Tibial nerve (tissue), 4 donors: ENCODE data around the gene DGKH. TPM values are rescaled to one million over a fixed set of nuclear protein-coding genes. Genes with fewer than 3 reads are reported as not detected.
A peak's percentile ranks its signal among the peaks of the same experiment; 100 is the strongest.

Experiments
- DNase-seq, 2 donors: peaks; one replicate each; pipeline ENCODE4 v3.0.0-alpha.2; 2019; ENCODE audit warnings: low spot score in 2 of 2
- H3K27ac ChIP-seq, 4 donors: fragments of 200-600 bp; sonication (generic) in 3 of 4; one replicate each; pipeline ENCODE4 v1.5.1; 2017 to 2019; ENCODE audit warnings: mild to moderate bottlenecking in 1 of 4
- H3K27me3 ChIP-seq, 2 donors: fragments of 200-600 bp; sonication (generic) in 1 of 2; one replicate each; pipeline versions ENCODE4 v1.5.1 to v1.6.0; 2017 to 2019
- H3K36me3 ChIP-seq, 3 donors: fragments of 200-600 bp; sonication (generic); one replicate each; pipeline ENCODE4 v1.5.1; 2018 to 2019
- H3K4me1 ChIP-seq, 4 donors: fragments of 200-600 bp; sonication (generic) in 3 of 4; one replicate each; pipeline ENCODE4 v1.5.1; 2017 to 2019
- H3K4me3 ChIP-seq, 4 donors: fragments of 200-600 bp; sonication (generic) in 3 of 4; one replicate each; pipeline ENCODE4 v1.5.1; 2017 to 2019; ENCODE audit warnings: mild to moderate bottlenecking in 1 of 4, moderate library complexity in 1 of 4
- H3K9me3 ChIP-seq, 4 donors: fragments of 200-600 bp; sonication (generic) in 3 of 4; one replicate each; pipeline ENCODE4 v1.5.1; 2017 to 2019
- EP300 ChIP-seq, 2 donors: sonication (generic); formaldehyde crosslinking; IDR thresholded peaks; one replicate each; pipeline ENCODE4 v1.6.1; 2017; ENCODE audit warnings: antibody characterized with exemption in 2 of 2, mild to moderate bottlenecking in 1 of 2
- POLR2A ChIP-seq, 2 donors: fragments of 450-650 bp; IDR thresholded peaks; one replicate each; pipeline ENCODE4 v1.6.1; 2017; ENCODE audit warnings: antibody characterized with exemption in 2 of 2, mild to moderate bottlenecking in 2 of 2, moderate library complexity in 2 of 2
- WGBS, 2 donors: methylation state at CpG; one replicate each; pipeline ENCODE4 v1.1.5; 2018; 5-methylcytosine and 5-hydroxymethylcytosine counted together
- total RNA-seq, 4 donors: library from RNA; depleted of rRNA; stranded (reverse); fragments of >200 nt; gene quantifications; one replicate each; pipeline ENCODE4 v1.1.0, GENCODE V29; 2016
- TF ChIP-seq, protein P1 (sequence below), 5 experiments: fragments of 200-600 bp in 3 of 5; fragments of 450-650 bp in 2 of 5; sonication (generic) in 3 of 5; IDR thresholded peaks; one replicate each; pipeline ENCODE4 v1.5.1; 2016 to 2019; ENCODE audit warnings: antibody characterized with exemption in 5 of 5, mild to moderate bottlenecking in 3 of 5, moderate library complexity in 2 of 5

DGKH gene
- total RNA-seq, 4 donors from 2014 or later = 9.6 to 14.5 (median 12.3) TPM

DNA sequence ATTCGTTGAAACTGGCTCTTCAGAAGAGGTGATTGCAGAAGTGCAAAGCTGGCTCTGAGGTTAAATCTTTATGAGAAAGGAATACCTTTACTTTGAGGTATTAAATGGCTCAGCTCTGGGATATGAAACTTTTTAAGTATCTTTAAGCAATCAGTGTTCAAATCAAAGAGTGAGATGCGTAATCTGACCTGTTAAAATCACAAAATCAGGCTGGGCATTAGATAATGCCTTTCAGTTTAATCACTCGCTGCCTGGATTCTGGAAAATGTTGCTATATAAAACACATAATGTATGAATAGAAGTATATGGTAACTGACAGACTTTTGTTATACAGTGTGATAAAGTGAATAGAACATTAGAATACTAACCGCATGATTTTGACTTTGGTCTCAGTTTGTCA, 2.0 kb upstream of the DGKH start:
- no peak for DNase-seq
- Histone ChIP-seq H3K27ac (no peak overlapping the region), H3K4me3 (no peak overlapping the region), H3K36me3 (no peaks in the 10 kb centered on the region), H3K9me3 (no peaks in the 10 kb centered on the region), H3K27me3 (no peaks in the 10 kb centered on the region), H3K4me1 (peaks cover 0 to 26% (median 6%) of the 10 kb centered on the region in 4 donors)
- WGBS, 2 donors = 95 to 96% methylated on average over 4 of the region's 4 CpGs
- no peak for TF ChIP-seq EP300 (IDR thresholded peaks at IDR 0.05)
- no peak for TF ChIP-seq POLR2A (IDR thresholded peaks at IDR 0.05)
- TF ChIP-seq, protein P1, sequence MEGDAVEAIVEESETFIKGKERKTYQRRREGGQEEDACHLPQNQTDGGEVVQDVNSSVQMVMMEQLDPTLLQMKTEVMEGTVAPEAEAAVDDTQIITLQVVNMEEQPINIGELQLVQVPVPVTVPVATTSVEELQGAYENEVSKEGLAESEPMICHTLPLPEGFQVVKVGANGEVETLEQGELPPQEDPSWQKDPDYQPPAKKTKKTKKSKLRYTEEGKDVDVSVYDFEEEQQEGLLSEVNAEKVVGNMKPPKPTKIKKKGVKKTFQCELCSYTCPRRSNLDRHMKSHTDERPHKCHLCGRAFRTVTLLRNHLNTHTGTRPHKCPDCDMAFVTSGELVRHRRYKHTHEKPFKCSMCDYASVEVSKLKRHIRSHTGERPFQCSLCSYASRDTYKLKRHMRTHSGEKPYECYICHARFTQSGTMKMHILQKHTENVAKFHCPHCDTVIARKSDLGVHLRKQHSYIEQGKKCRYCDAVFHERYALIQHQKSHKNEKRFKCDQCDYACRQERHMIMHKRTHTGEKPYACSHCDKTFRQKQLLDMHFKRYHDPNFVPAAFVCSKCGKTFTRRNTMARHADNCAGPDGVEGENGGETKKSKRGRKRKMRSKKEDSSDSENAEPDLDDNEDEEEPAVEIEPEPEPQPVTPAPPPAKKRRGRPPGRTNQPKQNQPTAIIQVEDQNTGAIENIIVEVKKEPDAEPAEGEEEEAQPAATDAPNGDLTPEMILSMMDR (IDR thresholded peaks at IDR 0.05) = no peak

- DNase-seq = peak in 1 of 2 donors; percentile 21
- Histone ChIP-seq H3K36me3 (no peaks in the 10 kb centered on the region), H3K4me1 (peaks cover 0 to 25% (median 3%) of the 10 kb centered on the region in 4 donors), H3K4me3 (peak overlapping the region; percentile 69 to 100 (median 88)), H3K27ac (peak overlapping the region; percentile 83 to 95 (median 88)), H3K27me3 (no peaks in the 10 kb centered on the region), H3K9me3 (no peaks in the 10 kb centered on the region)
- TF ChIP-seq EP300 (IDR thresholded peaks at IDR 0.05) = no peak
- WGBS, 2 donors = 1 to 3% methylated on average over 32 to 47 of the region's 50 CpGs
Measured at GRCh38 chr13:42047561-42048341, 697 bp upstream of the DGKH start.

GRCh38 chr13:42048684-42049453, 421 bp downstream of the DGKH start:
- H3K4me1 ChIP-seq = peaks cover 0 to 25% (median 3%) of the 10 kb centered on the region in 4 donors
- no peaks in the 10 kb centered on the region for H3K36me3 ChIP-seq
- H3K9me3 ChIP-seq = no peaks in the 10 kb centered on the region
- no peaks in the 10 kb centered on the region for H3K27me3 ChIP-seq
- H3K27ac ChIP-seq = peak overlapping the region; percentile 83 to 95 (median 88)
- TF ChIP-seq POLR2A (IDR thresholded peaks at IDR 0.05) = peak in 1 of 2 donors; percentile 6
- TF ChIP-seq EP300 (IDR thresholded peaks at IDR 0.05) = peak in 1 of 2 donors; percentile 70
- TF ChIP-seq, protein P1 (IDR thresholded peaks at IDR 0.05) = peak in 1 of 5 experiments; percentile 28
- peak; percentile 58 to 64 for DNase-seq
- peak overlapping the region; percentile 69 to 100 (median 88) for H3K4me3 ChIP-seq
- 0 to 2% methylated on average over 20 to 64 of the region's 91 CpGs for WGBS, 2 donors

GRCh38 chr13:42049454-42049813, 986 bp downstream of the DGKH start:
- Histone ChIP-seq H3K4me3 (peak overlapping the region; percentile 64 to 100 (median 84)), H3K27me3 (no peaks in the 10 kb centered on the region), H3K27ac (peak overlapping the region in 3 of 4 donors; percentile 41 to 95 (median 76)), H3K36me3 (no peaks in the 10 kb centered on the region), H3K9me3 (no peaks in the 10 kb centered on the region), H3K4me1 (peaks cover 0 to 25% (median 3%) of the 10 kb centered on the region in 4 donors)
- 6 to 11% methylated on average over 6 to 8 of the region's 11 CpGs for WGBS, 2 donors
- TF ChIP-seq POLR2A (IDR thresholded peaks at IDR 0.05) = no peak
- TF ChIP-seq EP300 (IDR thresholded peaks at IDR 0.05) = no peak
- TF ChIP-seq, protein P1 (IDR thresholded peaks at IDR 0.05) = no peak
- DNase-seq = no peak

- TF ChIP-seq POLR2A (IDR thresholded peaks at IDR 0.05) (no peak), EP300 (IDR thresholded peaks at IDR 0.05) (no peak)
- TF ChIP-seq, protein P1 (IDR thresholded peaks at IDR 0.05) = no peak
- no peak for DNase-seq
- peaks cover 0 to 13% (median 0%) of the 10 kb centered on the region in 4 donors for H3K4me1 ChIP-seq
- no peak overlapping the region for H3K4me3 ChIP-seq
- peaks cover 0 to 6% (median 0%) of the 10 kb centered on the region in 4 donors for H3K9me3 ChIP-seq
- H3K36me3 ChIP-seq = peaks cover 0 to 9% (median 0%) of the 10 kb centered on the region in 3 donors
- H3K27me3 ChIP-seq = no peaks in the 10 kb centered on the region
- 89 to 91% methylated on average over 5 of the region's 5 CpGs for WGBS, 2 donors
- no peak overlapping the region for H3K27ac ChIP-seq
Measured at GRCh38 chr13:42054798-42055499, 6.5 kb downstream of the DGKH start.
